Spleen (tissue), 11 donors: Measurements from ENCODE around the gene ARMS2. TPM values are rescaled to one million over a fixed set of nuclear protein-coding genes. Genes with fewer than 3 reads are reported as not detected.

Source experiments
- DNase-seq: peaks from one replicate; pipeline ENCODE4 v3.0.0-alpha.2; 2020
- H3K27ac ChIP-seq, 8 donors: fragments of 200-600 bp; sonication (generic) in 7 of 8; 1 replicate in 4 of 8; 2 replicates in 4 of 8; pipeline versions ENCODE4 v1.5.0 to v1.8.0; 2016 to 2021; ENCODE audit warnings: inconsistent platforms in 4 of 8, mild to moderate bottlenecking in 4 of 8, moderate library complexity in 1 of 8
- H3K27me3 ChIP-seq, 7 donors: fragments of 200-600 bp; sonication (generic) in 6 of 7; replicated peaks in 1 of 7; 1 replicate in 4 of 7; 2 replicates in 3 of 7; pipeline versions ENCODE4 v1.5.0 to v1.8.0; 2016 to 2021; ENCODE audit warnings: inconsistent platforms in 3 of 7, mild to moderate bottlenecking in 1 of 7
- H3K36me3 ChIP-seq, 6 donors: fragments of 200-600 bp; sonication (generic) in 5 of 6; 1 replicate in 4 of 6; 2 replicates in 2 of 6; pipeline versions ENCODE4 v1.5.0 to v1.8.0; 2016 to 2021; ENCODE audit warnings: inconsistent platforms in 2 of 6
- H3K4me1 ChIP-seq, 6 donors: fragments of 200-600 bp; sonication (generic) in 5 of 6; 1 replicate in 3 of 6; 2 replicates in 3 of 6; pipeline versions ENCODE4 v1.5.0 to v1.8.0; 2016 to 2021; ENCODE audit warnings: inconsistent platforms in 3 of 6
- H3K4me3 ChIP-seq, 8 donors: fragments of 200-600 bp; sonication (generic) in 7 of 8; 1 replicate in 4 of 8; 2 replicates in 4 of 8; pipeline versions ENCODE4 v1.5.0 to v1.8.0; 2016 to 2021; ENCODE audit warnings: inconsistent platforms in 4 of 8, mild to moderate bottlenecking in 4 of 8, moderate library complexity in 2 of 8
- H3K9me3 ChIP-seq, 8 donors: fragments of 200-600 bp; sonication (generic) in 7 of 8; 1 replicate in 4 of 8; 2 replicates in 4 of 8; pipeline versions ENCODE4 v1.5.0 to v1.8.0; 2016 to 2021; ENCODE audit warnings: inconsistent platforms in 4 of 8
- CTCF ChIP-seq, 11 experiments: fragments of 200-600 bp in 7 of 11; fragments of 450-650 bp in 4 of 11; sonication (generic) in 4 of 11; IDR thresholded peaks in 8 of 11; conservative IDR thresholded peaks in 3 of 11; 1 replicate in 7 of 11; 2 replicates in 4 of 11; pipeline versions ENCODE4 v1.4.0 to v1.8.0; 2016 to 2021; ENCODE audit warnings: antibody characterized with exemption in 11 of 11, inconsistent platforms in 4 of 11, mild to moderate bottlenecking in 1 of 11
- POLR2A ChIP-seq, 3 donors: fragments of 450-650 bp; IDR thresholded peaks; one replicate each; pipeline ENCODE4 v1.5.1; 2017; ENCODE audit warnings: antibody characterized with exemption in 3 of 3, mild to moderate bottlenecking in 1 of 3
- POLR2AphosphoS5 ChIP-seq, 3 donors: sonication (generic); formaldehyde crosslinking; IDR thresholded peaks; one replicate each; pipeline ENCODE4 v1.5.1; 2017; ENCODE audit warnings: antibody characterized with exemption in 3 of 3
- WGBS, 5 donors: extraction: QIAGEN DNeasy Blood & Tissue Kit in 3 of 5; methylation state at CpG; one replicate each; pipeline versions ENCODE4 v1.1.5 to v1.1.7; 2013 to 2018; 5-methylcytosine and 5-hydroxymethylcytosine counted together
- intact Hi-C: fragments of 100-400 bp; cut with DNase I; formaldehyde crosslinking; loops from one replicate; pipeline ENCODE4 v1.15.0; 2023; ENCODE audit warnings: low total_unique reads
- polyA plus RNA-seq, 3 donors: library from polyadenylated mRNA; stranded (reverse); fragments of 200-250 nt; gene quantifications; one replicate each; pipeline ENCODE4 v1.2.1, GENCODE V29; 2013
- total RNA-seq, 7 donors: library from RNA; depleted of rRNA in 3 of 7; stranded (reverse); fragments of >200 nt in 3 of 7; fragmentation: NEBNext Ultra II Directional in 4 of 7; extraction: Animal tissue kit (Norgen Biotek cat#: 25700) in 4 of 7; gene quantifications; one replicate each; pipeline versions ENCODE4 v1.1.0 to v1.2.1, GENCODE V29; 2016 to 2021
- donor health status: healthy with polysubstance abuse.
- donor health status: DM: no; HTN: no; CAD: no; lungs with moderate emphysema.
- donor health status: DM: no; HTN: no; CAD: no.
- donor health status: Bipolar disorder and iron deficiency.
- donor health status: healthy.
- donor health status: DM: no; HTN: no; CAD: no.
- donor health status: DM: yes; HTN: yes; CAD: no.

The ARMS2 gene
- total and polyA plus RNA-seq, 10 donors = not detected

GRCh38 chr10:122427280-122427679 lies 27.2 kb upstream of the ARMS2 start:
- H3K4me3 ChIP-seq = no peak overlapping the region
- no peak for DNase-seq
- 37 to 51% (median 40%) methylated on average over 2 of the region's 2 CpGs for WGBS, 5 donors
- H3K27ac ChIP-seq = peak overlapping the region in 2 of 8 donors; percentile 25 to 45
- no peak for TF ChIP-seq POLR2A (IDR thresholded peaks at IDR 0.05)
- no peak for TF ChIP-seq POLR2AphosphoS5 (IDR thresholded peaks at IDR 0.05)
- TF ChIP-seq CTCF (IDR thresholded peaks at IDR 0.05 in 8 of 11, conservative IDR thresholded peaks at IDR 0.05 in 3 of 11) = no peak
- intact Hi-C loops = no loop called here
- H3K4me1 ChIP-seq = peaks cover 0 to 58% (median 3%) of the 10 kb centered on the region in 6 donors
- no peaks in the 10 kb centered on the region for H3K9me3 ChIP-seq
- no peaks in the 10 kb centered on the region for H3K27me3 ChIP-seq
- peaks cover 0 to 67% (median 7%) of the 10 kb centered on the region in 6 donors for H3K36me3 ChIP-seq

GRCh38 chr10:122435212-122435827 lies 19.1 kb upstream of the ARMS2 start:
- intact Hi-C loops = loop anchor here (5.0 kb wide), 2 partner anchors 88 to 138 kb away; no protein-coding TSS in a partner anchor
- no peak overlapping the region for H3K27ac ChIP-seq
- no peaks in the 10 kb centered on the region for H3K4me1 ChIP-seq
- H3K36me3 ChIP-seq = peaks cover 0 to 26% (median under 1%) of the 10 kb centered on the region in 6 donors
- no peaks in the 10 kb centered on the region for H3K27me3 ChIP-seq
- TF ChIP-seq POLR2A (IDR thresholded peaks at IDR 0.05) (no peak), CTCF (IDR thresholded peaks at IDR 0.05 in 8 of 11, conservative IDR thresholded peaks at IDR 0.05 in 3 of 11) (peak in 9 of 11 experiments; percentile 22 to 72 (median 66))
- H3K4me3 ChIP-seq = no peak overlapping the region
- peaks cover 0 to 14% (median 11%) of the 10 kb centered on the region in 8 donors for H3K9me3 ChIP-seq
- DNase-seq = no peak
- 29 to 37% (median 31%) methylated on average over 3 of the region's 3 CpGs for WGBS, 5 donors

GRCh38 chr10:122441961-122442360 lies 12.5 kb upstream of the ARMS2 start:
- Histone ChIP-seq H3K4me3 (no peak overlapping the region), H3K4me1 (no peaks in the 10 kb centered on the region), H3K36me3 (no peaks in the 10 kb centered on the region), H3K27ac (no peak overlapping the region), H3K9me3 (peaks cover 0 to 16% (median 12%) of the 10 kb centered on the region in 8 donors), H3K27me3 (peaks cover 0 to 9% (median 0%) of the 10 kb centered on the region in 7 donors)
- WGBS, 5 donors = 76 to 92% (median 85%) methylated on average over 7 of the region's 7 CpGs
- intact Hi-C loops = loop anchor here (10.0 kb wide), 1 partner anchor 123 kb away; the partner anchor contains the start of gene DMBT1
- no peak for DNase-seq
- no peak for TF ChIP-seq CTCF (IDR thresholded peaks at IDR 0.05 in 8 of 11, conservative IDR thresholded peaks at IDR 0.05 in 3 of 11)
- TF ChIP-seq POLR2A (IDR thresholded peaks at IDR 0.05) = no peak
- TF ChIP-seq POLR2AphosphoS5 (IDR thresholded peaks at IDR 0.05) = no peak

GRCh38 chr10:122445469-122445868 lies 9.0 kb upstream of the ARMS2 start:
- H3K4me3 ChIP-seq = no peak overlapping the region
- H3K36me3 ChIP-seq = no peaks in the 10 kb centered on the region
- peaks cover 0 to 1% (median 0%) of the 10 kb centered on the region in 8 donors for H3K9me3 ChIP-seq
- intact Hi-C loops = loop anchor here (10.0 kb wide), 1 partner anchor 119 kb away; the partner anchor contains the start of gene DMBT1
- DNase-seq = no peak
- H3K27ac ChIP-seq = no peak overlapping the region
- no peak for TF ChIP-seq POLR2AphosphoS5 (IDR thresholded peaks at IDR 0.05)
- TF ChIP-seq CTCF (IDR thresholded peaks at IDR 0.05 in 8 of 11, conservative IDR thresholded peaks at IDR 0.05 in 3 of 11) = no peak
- no peak for TF ChIP-seq POLR2A (IDR thresholded peaks at IDR 0.05)
- H3K27me3 ChIP-seq = peaks cover 0 to 23% (median 3%) of the 10 kb centered on the region in 7 donors
- H3K4me1 ChIP-seq = peaks cover 0 to 8% (median 3%) of the 10 kb centered on the region in 6 donors
- 73 to 90% (median 88%) methylated on average over 1 of the region's 1 CpG for WGBS, 5 donors
